DMS53 (cell line): ENCODE results near the gene TDP1.
"Not testable (repeated sequence)": the region's sequence is repeated elsewhere in the genome, so short reads cannot be mapped to it uniquely, and the experiment has no call there.

Experiments
- DNase-seq: peaks from one replicate; lab custom pipeline; 2025; lab: John Stamatoyannopoulos, UW

Gene TDP1

GRCh38 chr14:89990218-89990617, 34.5 kb downstream of the TDP1 start:
- no peak for DNase-seq

- DNase-seq, result no peak
Measured at GRCh38 chr14:89990623-89991275, 35.0 kb downstream of the TDP1 start.

- DNase-seq, result no peak
Measured at GRCh38 chr14:89992273-89992672, 36.5 kb downstream of the TDP1 start.

- no peak for DNase-seq
Measured at GRCh38 chr14:89996963-89997362, 41.2 kb downstream of the TDP1 start.

GRCh38 chr14:90000935-90001334, 45.2 kb downstream of the TDP1 start:
- no peak for DNase-seq

GRCh38 chr14:90003526-90004307, 48.0 kb downstream of the TDP1 start:
- DNase-seq, result no peak

- DNase-seq, result no peak
Measured at GRCh38 chr14:90005441-90005840, 49.7 kb downstream of the TDP1 start.

- no peak for DNase-seq
Measured at GRCh38 chr14:90005939-90006530, 50.3 kb downstream of the TDP1 start.

- no peak for DNase-seq
Measured at GRCh38 chr14:90017371-90017770, 61.6 kb downstream of the TDP1 start.

- DNase-seq, result no peak
Measured at GRCh38 chr14:90019824-90020523, 64.2 kb downstream of the TDP1 start.

- DNase-seq, result no peak
Measured at GRCh38 chr14:90023176-90023896, 67.6 kb downstream of the TDP1 start.

GRCh38 chr14:90024910-90025309, 69.2 kb downstream of the TDP1 start:
- no peak for DNase-seq

- not testable (repeated sequence) for DNase-seq
Measured at GRCh38 chr14:90026608-90027007, 70.9 kb downstream of the TDP1 start.

- no peak for DNase-seq
Measured at GRCh38 chr14:90027842-90028241, 72.1 kb downstream of the TDP1 start.

GRCh38 chr14:90034156-90034555, 78.4 kb downstream of the TDP1 start:
- no peak for DNase-seq

GRCh38 chr14:90034835-90035525, 79.3 kb downstream of the TDP1 start:
- DNase-seq, result no peak

GRCh38 chr14:90039253-90040010, 83.7 kb downstream of the TDP1 start:
- no peak for DNase-seq

- DNase-seq, result no peak
Measured at GRCh38 chr14:90040411-90040810, 84.7 kb downstream of the TDP1 start.

- no peak for DNase-seq
Measured at GRCh38 chr14:90042496-90043252, 86.9 kb downstream of the TDP1 start.

GRCh38 chr14:90045616-90046015, 89.9 kb downstream of the TDP1 start:
- DNase-seq, result no peak
